ENCODE measurements around the gene RSAD2.

Gene RSAD2

DNA sequence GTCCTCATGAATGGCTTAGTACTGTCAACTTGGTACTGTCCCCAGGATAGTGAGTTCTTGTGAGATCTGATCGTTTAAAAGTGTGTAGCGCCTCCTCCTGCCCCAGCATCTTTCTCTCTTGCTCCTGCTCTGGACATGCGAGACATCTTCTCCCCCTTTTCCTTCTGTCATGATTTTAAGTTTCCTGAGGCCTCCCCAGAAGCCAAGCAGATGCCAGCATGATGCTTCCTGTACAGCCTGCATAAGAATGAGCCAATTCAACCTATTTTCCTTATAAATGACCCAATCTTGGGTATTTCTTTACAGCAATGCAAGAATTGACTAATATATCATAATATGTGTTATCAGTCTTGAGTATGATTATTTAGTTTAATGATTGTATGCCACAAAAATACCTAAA is 3.5 kb upstream of the RSAD2 start:
- no peaks in the 10 kb centered on the region for H3K79me2 ChIP-seq
- H3K27me3 ChIP-seq (ENCODE audit: control insufficient read depth, insufficient read depth, low read length), result no peaks in the 10 kb centered on the region
- no peaks in the 10 kb centered on the region for H3K36me3 ChIP-seq (ENCODE audit: control insufficient read depth, insufficient read depth, low read length)
- TF ChIP-seq, protein P1, sequence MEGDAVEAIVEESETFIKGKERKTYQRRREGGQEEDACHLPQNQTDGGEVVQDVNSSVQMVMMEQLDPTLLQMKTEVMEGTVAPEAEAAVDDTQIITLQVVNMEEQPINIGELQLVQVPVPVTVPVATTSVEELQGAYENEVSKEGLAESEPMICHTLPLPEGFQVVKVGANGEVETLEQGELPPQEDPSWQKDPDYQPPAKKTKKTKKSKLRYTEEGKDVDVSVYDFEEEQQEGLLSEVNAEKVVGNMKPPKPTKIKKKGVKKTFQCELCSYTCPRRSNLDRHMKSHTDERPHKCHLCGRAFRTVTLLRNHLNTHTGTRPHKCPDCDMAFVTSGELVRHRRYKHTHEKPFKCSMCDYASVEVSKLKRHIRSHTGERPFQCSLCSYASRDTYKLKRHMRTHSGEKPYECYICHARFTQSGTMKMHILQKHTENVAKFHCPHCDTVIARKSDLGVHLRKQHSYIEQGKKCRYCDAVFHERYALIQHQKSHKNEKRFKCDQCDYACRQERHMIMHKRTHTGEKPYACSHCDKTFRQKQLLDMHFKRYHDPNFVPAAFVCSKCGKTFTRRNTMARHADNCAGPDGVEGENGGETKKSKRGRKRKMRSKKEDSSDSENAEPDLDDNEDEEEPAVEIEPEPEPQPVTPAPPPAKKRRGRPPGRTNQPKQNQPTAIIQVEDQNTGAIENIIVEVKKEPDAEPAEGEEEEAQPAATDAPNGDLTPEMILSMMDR (IDR thresholded peaks at IDR 0.05), result no peak
- H3K4me2 ChIP-seq (ENCODE audit: low read length), result no peak overlapping the region
- no peak overlapping the region for H2AFZ ChIP-seq
- H3K9me3 ChIP-seq (ENCODE audit: control insufficient read depth, low read length), result no peaks in the 10 kb centered on the region
- no peak overlapping the region for H3K27ac ChIP-seq
- H3K4me3 ChIP-seq (ENCODE audit: low read depth, low read length), result no peak overlapping the region
- no peak overlapping the region for H3K9ac ChIP-seq
- peaks cover 4% of the 10 kb centered on the region for H3K4me1 ChIP-seq

DNA sequence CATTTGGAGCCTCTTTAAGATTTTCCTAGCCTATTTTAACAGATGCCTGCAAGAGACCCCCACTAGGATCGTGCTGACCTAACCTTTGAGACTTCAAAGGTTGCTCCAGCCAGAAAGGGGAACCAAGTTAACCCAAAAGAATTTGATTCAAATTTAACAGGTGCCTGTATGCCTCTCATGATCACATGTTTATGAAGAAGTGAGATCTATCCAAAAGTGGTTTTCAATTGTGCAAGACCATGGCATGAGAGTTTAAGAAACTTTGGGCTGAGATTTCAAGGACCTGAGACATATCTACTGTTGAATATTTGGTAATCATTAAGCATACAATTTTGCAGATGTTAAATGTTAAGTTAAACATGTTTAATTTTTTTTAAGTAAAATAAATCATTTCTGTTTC is 1.3 kb upstream of the RSAD2 start:
- Histone ChIP-seq H3K4me1 (peaks cover 4% of the 10 kb centered on the region), H3K27ac (no peak overlapping the region)
- TF ChIP-seq, protein P1 (IDR thresholded peaks at IDR 0.05), result no peak

DNA sequence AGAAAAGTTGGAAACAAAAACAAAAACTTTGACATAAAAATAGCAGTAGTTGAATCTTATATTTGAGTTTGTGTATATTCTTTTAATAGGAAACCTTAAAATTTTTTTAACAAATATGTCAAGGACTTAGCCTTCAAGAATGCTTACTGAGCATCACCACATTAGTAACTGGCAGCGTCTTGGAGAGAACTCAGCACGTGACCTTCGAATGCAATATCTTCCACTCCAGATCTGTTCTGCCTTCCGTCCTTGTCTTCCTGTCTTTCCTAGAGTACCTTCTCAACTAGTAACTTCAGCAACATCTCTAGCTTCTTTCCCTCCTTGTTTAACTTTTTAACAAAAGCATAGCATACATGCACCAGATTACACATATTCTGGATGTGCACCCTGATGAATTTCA is 972 bp downstream of the RSAD2 start:
- H2AFZ ChIP-seq, result no peak overlapping the region
- TF ChIP-seq, protein P1 (IDR thresholded peaks at IDR 0.05), result no peak
- H3K4me1 ChIP-seq, result peaks cover 7% of the 10 kb centered on the region
- H3K27me3 ChIP-seq (ENCODE audit: control insufficient read depth, insufficient read depth, low read length), result no peaks in the 10 kb centered on the region
- H3K79me2 ChIP-seq, result no peaks in the 10 kb centered on the region
- H3K27ac ChIP-seq, result no peak overlapping the region
- no peak overlapping the region for H3K9ac ChIP-seq
- peak overlapping the region; percentile 64 for H3K4me2 ChIP-seq (ENCODE audit: low read length)
- no peaks in the 10 kb centered on the region for H3K9me3 ChIP-seq (ENCODE audit: control insufficient read depth, low read length)
- H3K4me3 ChIP-seq (ENCODE audit: low read depth, low read length), result no peak overlapping the region
- no peaks in the 10 kb centered on the region for H3K36me3 ChIP-seq (ENCODE audit: control insufficient read depth, insufficient read depth, low read length)

More for the DNA sequence above, 1.3 kb upstream of the RSAD2 start:
- H3K27me3 ChIP-seq (ENCODE audit: control insufficient read depth, insufficient read depth, low read length), result no peaks in the 10 kb centered on the region
- H3K4me3 ChIP-seq (ENCODE audit: low read depth, low read length), result no peak overlapping the region
- no peak overlapping the region for H3K9ac ChIP-seq
- no peaks in the 10 kb centered on the region for H3K9me3 ChIP-seq (ENCODE audit: control insufficient read depth, low read length)
- no peaks in the 10 kb centered on the region for H3K36me3 ChIP-seq (ENCODE audit: control insufficient read depth, insufficient read depth, low read length)
- H3K4me2 ChIP-seq (ENCODE audit: low read length), result no peak overlapping the region
- H2AFZ ChIP-seq, result no peak overlapping the region
- H3K79me2 ChIP-seq, result no peaks in the 10 kb centered on the region

DNA sequence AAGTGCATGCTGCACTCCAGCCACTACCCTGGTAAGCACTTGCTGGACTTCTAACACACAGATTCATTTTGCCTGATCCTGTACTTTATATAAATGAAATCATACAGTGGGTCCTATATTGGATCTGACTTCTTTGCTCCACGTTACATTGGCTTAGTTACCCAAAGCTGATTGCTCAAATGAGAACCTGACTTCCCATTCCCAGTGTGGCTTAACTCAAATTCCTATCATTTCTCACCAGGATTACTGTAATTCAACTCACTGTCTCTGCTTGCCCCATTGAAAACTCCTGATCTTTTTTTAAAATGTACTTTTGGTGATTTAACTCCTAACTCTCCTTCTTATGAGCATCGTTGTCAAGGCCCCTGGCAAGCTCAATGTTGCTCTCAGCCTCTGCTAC is 1.4 kb downstream of the RSAD2 start:
- Histone ChIP-seq H3K27ac (no peak overlapping the region), H3K27me3 (ENCODE audit: control insufficient read depth, insufficient read depth, low read length) (no peaks in the 10 kb centered on the region), H3K4me3 (ENCODE audit: low read depth, low read length) (no peak overlapping the region), H3K36me3 (ENCODE audit: control insufficient read depth, insufficient read depth, low read length) (no peaks in the 10 kb centered on the region), H3K79me2 (no peaks in the 10 kb centered on the region), H2AFZ (no peak overlapping the region), H3K9ac (no peak overlapping the region), H3K9me3 (ENCODE audit: control insufficient read depth, low read length) (no peaks in the 10 kb centered on the region), H3K4me2 (ENCODE audit: low read length) (no peak overlapping the region), H3K4me1 (peaks cover 7% of the 10 kb centered on the region)
- TF ChIP-seq, protein P1 (IDR thresholded peaks at IDR 0.05), result no peak

DNA sequence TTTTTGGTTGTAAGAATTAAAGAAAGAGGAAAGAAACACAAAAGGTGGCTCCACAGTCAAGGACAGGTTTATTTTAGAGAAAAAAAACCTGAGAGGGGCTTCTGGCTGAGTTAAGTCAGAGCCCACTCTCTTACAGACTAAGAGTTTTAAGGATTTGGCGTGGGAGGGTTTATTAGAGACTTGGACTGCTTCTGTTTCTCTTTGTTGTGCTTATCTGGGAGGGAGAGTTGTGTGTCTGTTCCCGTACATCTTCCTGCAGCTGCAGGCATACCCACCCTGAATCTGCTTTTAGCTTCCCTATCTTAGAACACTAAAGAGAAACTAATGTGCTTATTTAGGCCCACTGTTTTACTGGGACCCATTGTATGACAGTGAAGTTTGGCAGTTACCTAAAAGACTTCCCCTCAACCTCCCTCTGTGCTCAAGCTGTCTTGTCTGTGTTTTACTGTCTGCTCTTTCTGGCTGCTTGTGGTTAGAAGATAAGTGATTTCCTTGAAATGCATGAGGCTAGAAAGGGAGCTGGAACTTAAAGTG is 2.7 kb downstream of the RSAD2 start:
- H3K4me3 ChIP-seq (ENCODE audit: low read depth, low read length), result no peak overlapping the region
- H3K9me3 ChIP-seq (ENCODE audit: control insufficient read depth, low read length), result no peaks in the 10 kb centered on the region
- H3K27ac ChIP-seq, result no peak overlapping the region
- H3K4me2 ChIP-seq (ENCODE audit: low read length), result no peak overlapping the region
- H3K79me2 ChIP-seq, result no peaks in the 10 kb centered on the region
- no peak overlapping the region for H2AFZ ChIP-seq
- TF ChIP-seq, protein P1 (IDR thresholded peaks at IDR 0.05), result no peak
- no peaks in the 10 kb centered on the region for H3K27me3 ChIP-seq (ENCODE audit: control insufficient read depth, insufficient read depth, low read length)
- no peak overlapping the region for H3K9ac ChIP-seq
- peaks cover 7% of the 10 kb centered on the region for H3K4me1 ChIP-seq
- no peaks in the 10 kb centered on the region for H3K36me3 ChIP-seq (ENCODE audit: control insufficient read depth, insufficient read depth, low read length)

All from parathyroid adenoma (tissue), 2 donors.